ENCODE results near the gene SSBP3. TPM values are rescaled to one million over a fixed set of nuclear protein-coding genes. Genes with fewer than 3 reads are reported as not detected.

Gene SSBP3
- total RNA-seq, 4 donors from 2014 or later, result 32.0 to 70.2 (median 60.3) TPM

DNA sequence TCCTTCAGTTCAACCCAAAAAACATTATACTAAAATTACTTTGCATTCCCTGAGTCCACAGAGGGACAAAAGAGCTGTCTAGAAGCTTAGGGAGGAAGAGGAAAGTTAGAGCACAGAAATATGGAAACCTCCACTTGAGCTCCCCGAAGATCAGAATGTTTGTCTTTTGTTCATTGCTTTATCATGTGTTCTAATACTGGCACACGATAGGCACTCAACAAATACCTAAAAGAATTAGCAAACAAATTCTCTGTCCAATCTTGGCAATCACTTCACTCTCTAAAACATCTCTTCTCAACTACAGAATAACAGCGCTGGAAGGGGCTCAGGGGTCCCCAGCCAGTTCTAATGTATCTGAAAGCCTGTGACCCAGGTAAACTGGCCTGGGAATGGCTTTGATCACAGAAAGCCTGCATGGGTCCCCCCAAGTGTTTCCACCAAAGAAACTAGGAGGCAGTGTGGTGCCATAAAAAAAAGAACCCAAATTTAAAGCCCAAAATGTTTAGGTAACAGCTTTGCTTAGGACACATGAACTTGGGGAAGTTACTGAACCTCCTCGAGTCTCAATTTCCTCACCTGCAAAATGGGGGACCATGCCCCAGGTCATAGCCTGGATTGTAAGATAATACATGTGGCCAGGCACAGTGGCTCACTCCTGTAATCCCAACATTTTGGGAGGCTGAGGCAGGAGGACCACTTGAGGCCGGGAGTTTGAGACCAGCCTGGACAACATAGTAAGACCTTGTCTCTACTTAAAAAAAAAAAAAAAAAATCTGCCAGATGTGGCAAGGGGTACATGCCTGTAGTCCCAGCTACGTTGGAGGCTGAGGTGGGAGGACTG lies 45.8 kb downstream of the SSBP3 start:
- Histone ChIP-seq H3K4me3 (no peak overlapping the region), H3K4me1 (peaks cover 0 to 76% (median 18%) of the 10 kb centered on the region in 4 donors), H3K27ac (no peak overlapping the region), H3K36me3 (no peaks in the 10 kb centered on the region), H3K27me3 (no peaks in the 10 kb centered on the region), H3K9me3 (no peaks in the 10 kb centered on the region)
- no peak for DNase-seq (ENCODE audit: low spot score in 2 of 2)
- TF ChIP-seq, protein P1, sequence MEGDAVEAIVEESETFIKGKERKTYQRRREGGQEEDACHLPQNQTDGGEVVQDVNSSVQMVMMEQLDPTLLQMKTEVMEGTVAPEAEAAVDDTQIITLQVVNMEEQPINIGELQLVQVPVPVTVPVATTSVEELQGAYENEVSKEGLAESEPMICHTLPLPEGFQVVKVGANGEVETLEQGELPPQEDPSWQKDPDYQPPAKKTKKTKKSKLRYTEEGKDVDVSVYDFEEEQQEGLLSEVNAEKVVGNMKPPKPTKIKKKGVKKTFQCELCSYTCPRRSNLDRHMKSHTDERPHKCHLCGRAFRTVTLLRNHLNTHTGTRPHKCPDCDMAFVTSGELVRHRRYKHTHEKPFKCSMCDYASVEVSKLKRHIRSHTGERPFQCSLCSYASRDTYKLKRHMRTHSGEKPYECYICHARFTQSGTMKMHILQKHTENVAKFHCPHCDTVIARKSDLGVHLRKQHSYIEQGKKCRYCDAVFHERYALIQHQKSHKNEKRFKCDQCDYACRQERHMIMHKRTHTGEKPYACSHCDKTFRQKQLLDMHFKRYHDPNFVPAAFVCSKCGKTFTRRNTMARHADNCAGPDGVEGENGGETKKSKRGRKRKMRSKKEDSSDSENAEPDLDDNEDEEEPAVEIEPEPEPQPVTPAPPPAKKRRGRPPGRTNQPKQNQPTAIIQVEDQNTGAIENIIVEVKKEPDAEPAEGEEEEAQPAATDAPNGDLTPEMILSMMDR (IDR thresholded peaks at IDR 0.05), result no peak
- no peak for TF ChIP-seq POLR2A (IDR thresholded peaks at IDR 0.05)
- no peak for TF ChIP-seq EP300 (IDR thresholded peaks at IDR 0.05)
- WGBS, 2 donors, result 66 to 72% methylated on average over 6 of the region's 6 CpGs

DNA sequence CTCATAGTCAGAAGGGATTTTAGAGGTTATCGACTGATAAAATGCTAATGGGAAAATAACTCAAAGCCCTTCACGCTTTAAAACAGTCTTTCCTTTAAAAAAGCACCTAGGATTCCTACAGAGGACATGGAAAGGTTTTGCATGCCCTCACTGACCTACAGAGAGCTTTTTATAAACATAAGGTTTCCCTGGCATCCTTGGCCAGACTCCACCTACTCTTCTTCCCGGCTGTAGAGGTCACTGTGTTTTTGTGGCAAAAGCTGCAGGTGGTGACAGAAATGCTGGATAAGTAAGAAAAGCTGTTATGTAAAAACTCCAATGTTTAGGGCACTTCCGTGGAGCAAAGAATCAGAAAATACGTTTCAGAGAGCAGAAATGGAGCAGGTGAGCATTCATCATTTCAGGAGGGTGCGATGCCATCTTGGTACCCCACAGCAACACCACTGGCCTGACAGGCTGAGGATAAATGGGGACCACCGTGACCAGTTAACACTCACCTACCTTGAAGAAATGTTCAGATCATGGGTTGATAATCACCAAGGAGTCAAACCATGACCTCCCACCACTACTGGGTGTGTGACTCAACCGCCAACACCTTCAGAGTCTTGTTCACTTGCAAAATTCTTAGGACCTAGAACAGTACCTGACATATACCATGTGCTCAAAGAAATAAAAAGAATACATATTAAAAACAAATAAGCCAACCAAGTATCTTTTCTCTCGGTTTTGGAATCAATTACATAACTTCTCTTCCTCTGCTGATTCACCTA lies 46.6 kb downstream of the SSBP3 start:
- no peak overlapping the region for H3K27ac ChIP-seq
- no peaks in the 10 kb centered on the region for H3K9me3 ChIP-seq
- 79 to 80% methylated on average over 9 of the region's 9 CpGs for WGBS, 2 donors
- no peaks in the 10 kb centered on the region for H3K36me3 ChIP-seq
- no peak for DNase-seq (ENCODE audit: low spot score in 2 of 2)
- H3K4me1 ChIP-seq, result peaks cover 0 to 76% (median 13%) of the 10 kb centered on the region in 4 donors
- TF ChIP-seq POLR2A (IDR thresholded peaks at IDR 0.05), result no peak
- TF ChIP-seq, protein P1 (IDR thresholded peaks at IDR 0.05), result no peak
- TF ChIP-seq EP300 (IDR thresholded peaks at IDR 0.05), result no peak
- H3K4me3 ChIP-seq, result no peak overlapping the region
- H3K27me3 ChIP-seq, result no peaks in the 10 kb centered on the region

DNA sequence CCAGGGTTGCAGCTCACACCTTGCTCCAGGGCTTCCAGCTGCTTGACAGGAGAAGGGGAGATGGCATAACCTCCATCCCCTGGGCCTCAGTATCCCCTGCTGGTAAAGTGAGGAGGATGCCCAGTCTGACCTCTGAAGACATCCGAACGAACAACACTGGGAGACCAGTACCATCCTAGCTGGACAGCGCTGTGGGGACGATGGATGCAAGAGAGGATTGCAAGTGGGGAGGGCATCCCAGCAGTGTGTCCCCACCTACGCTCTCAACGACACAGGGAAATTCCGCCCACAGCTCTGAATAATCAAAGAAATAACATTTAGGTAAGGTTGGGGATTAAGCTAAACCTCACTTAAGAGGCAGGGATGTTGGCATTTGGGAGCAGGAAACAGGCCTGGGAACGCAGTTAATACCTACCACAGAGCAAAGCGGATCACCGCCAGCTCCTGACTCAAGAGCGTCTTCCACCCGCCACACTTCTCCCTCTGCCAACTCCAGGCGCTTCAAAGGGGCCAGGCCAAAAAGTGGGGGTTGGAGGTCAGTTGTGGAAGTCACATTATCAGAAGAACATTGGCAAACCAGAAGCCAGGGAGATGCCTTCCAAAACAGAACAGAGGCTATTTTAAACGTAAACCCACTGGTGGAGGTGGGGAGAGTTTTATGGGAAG lies 47.6 kb downstream of the SSBP3 start:
- no peak for TF ChIP-seq POLR2A (IDR thresholded peaks at IDR 0.05)
- TF ChIP-seq, protein P1 (IDR thresholded peaks at IDR 0.05), result no peak
- TF ChIP-seq EP300 (IDR thresholded peaks at IDR 0.05), result no peak
- H3K4me3 ChIP-seq, result no peak overlapping the region
- no peak for DNase-seq (ENCODE audit: low spot score in 2 of 2)
- no peak overlapping the region for H3K27ac ChIP-seq
- 78 to 85% methylated on average over 14 of the region's 14 CpGs for WGBS, 2 donors
- no peaks in the 10 kb centered on the region for H3K36me3 ChIP-seq
- H3K27me3 ChIP-seq, result no peaks in the 10 kb centered on the region
- peaks cover 0 to 77% (median 14%) of the 10 kb centered on the region in 4 donors for H3K4me1 ChIP-seq
- H3K9me3 ChIP-seq, result no peaks in the 10 kb centered on the region

DNA sequence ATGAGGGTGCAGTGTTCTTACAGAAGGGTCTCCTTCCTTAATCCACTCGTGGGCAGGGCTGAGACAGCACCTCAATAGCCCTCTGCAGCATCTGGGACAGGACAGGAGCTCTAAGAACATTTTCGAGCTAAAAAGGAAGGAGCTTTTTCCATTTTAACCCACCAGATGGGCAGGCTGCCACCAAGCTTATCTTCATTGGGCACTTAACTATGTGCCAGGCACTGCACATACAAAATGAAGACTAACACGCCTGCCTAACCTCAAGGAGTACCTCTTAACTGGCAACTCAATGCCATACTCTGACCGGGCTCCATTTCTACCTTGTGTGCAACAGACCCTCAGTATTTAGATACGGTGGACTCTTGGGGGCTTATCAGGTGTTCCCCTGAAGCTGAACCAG lies 48.2 kb downstream of the SSBP3 start:
- Histone ChIP-seq H3K4me1 (peaks cover 0 to 79% (median 19%) of the 10 kb centered on the region in 4 donors), H3K4me3 (no peak overlapping the region), H3K27ac (no peak overlapping the region), H3K27me3 (no peaks in the 10 kb centered on the region), H3K9me3 (no peaks in the 10 kb centered on the region), H3K36me3 (no peaks in the 10 kb centered on the region)
- DNase-seq (ENCODE audit: low spot score in 2 of 2), result no peak
- TF ChIP-seq, protein P1 (IDR thresholded peaks at IDR 0.05), result no peak
- 72 to 83% methylated on average over 5 of the region's 5 CpGs for WGBS, 2 donors

Measured in tibial nerve (tissue), 4 donors.